Measurements from ENCODE around the gene RNF115.
"Not testable (repeated sequence)": the region's sequence is repeated elsewhere in the genome, so short reads cannot be mapped to it uniquely, and the experiment has no call there.

RNF115 gene

DNA sequence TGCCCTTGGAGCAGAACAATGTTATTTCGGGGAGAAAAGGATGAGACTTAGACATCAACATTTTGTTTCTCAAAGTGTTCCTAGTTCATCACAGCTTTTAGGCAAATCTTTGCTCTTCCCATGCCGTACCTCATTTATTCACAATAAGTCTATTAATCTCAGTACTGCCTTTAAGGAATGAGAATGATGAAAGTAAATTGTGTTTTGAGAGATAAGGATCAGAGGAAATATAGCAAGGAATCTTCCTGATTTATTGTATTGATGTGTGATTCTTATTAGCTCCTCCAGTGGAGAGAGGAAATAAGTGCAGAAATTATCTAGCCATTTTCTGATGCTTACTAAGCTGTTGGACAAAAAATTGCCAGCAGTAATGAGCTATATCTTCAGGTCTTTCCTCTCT is 2.1 kb upstream of the RNF115 start:
- DNase-seq, result no peak

- DNase-seq, result no peak
Measured at GRCh38 chr1:145824499-145824842, 576 bp upstream of the RNF115 start.

DNA sequence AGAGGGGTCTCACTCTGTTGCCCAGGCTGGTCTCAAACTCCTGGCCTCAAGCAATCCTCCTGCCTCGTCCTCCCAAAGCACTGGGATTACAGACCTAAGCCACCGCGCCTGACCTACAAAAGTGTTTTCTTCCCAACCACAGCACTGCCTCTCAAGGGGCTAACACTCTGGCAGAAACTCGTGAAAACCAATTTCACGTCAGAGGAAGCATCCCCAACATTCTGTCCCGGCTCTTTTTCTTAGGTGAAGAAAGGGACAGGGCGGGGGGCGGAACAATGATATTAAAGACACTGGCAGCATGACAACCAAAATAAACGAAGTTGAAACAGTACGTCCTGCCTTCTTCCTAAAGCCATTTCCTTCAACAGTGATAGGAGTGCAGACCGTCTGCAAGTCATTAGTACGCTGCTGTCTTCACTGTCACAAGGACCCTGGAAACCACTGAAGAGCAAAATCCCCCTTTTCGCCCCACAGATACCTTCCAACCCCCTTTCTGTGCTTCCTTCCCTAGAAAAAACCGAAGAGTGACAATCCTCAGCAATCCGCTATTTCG is 1.0 kb downstream of the RNF115 start:
- not testable (repeated sequence) for DNase-seq

GRCh38 chr1:145818095-145818494 is 5.8 kb downstream of the RNF115 start:
- not testable (repeated sequence) for DNase-seq

- DNase-seq, result not testable (repeated sequence)
Measured at GRCh38 chr1:145812977-145813810, 10.7 kb downstream of the RNF115 start.

DNA sequence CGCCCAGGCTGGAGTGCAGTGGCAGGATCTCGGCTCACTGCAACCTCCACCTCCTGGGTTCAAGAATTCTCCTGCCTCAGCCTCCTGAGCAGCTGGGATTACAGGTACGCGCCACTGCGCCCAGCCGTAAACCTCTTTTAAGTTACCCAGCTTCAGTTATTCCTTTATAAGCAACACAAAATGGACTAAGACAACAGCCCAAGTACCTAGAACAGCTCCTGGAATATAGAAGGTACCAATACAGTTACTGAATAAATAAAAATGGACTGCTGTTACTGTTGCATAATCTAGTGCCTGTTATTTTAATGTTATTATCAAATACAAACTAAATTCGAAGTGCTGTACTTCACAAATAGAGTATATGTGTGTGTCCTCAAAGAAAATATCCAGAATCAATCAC is 17.1 kb downstream of the RNF115 start:
- DNase-seq, result no peak

- DNase-seq, result no peak
Measured at GRCh38 chr1:145806408-145806807, 17.5 kb downstream of the RNF115 start.

- no peak for DNase-seq
Measured at GRCh38 chr1:145805057-145805456, 18.8 kb downstream of the RNF115 start.

- no peak for DNase-seq
Measured at GRCh38 chr1:145804235-145805045, 19.5 kb downstream of the RNF115 start.

DNA sequence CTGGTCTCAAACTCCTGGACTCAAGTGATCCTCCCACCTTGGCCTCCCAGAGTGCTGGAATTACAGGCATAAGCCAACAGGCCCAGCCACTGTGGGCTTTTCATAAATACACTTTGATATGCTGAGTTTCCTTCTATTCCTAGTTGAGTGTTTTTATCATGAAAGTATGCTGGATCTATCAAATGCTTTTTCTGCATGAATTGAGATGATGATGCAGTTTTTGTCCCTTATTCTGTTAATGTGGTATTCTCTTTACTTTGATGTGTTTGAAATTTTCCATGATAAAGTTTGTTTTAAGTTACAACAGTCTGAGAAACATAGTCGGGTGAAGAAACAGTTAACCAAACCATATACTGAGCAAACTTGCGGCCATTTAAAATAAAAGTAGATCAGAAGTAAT is 24.1 kb downstream of the RNF115 start:
- no peak for DNase-seq

DNA sequence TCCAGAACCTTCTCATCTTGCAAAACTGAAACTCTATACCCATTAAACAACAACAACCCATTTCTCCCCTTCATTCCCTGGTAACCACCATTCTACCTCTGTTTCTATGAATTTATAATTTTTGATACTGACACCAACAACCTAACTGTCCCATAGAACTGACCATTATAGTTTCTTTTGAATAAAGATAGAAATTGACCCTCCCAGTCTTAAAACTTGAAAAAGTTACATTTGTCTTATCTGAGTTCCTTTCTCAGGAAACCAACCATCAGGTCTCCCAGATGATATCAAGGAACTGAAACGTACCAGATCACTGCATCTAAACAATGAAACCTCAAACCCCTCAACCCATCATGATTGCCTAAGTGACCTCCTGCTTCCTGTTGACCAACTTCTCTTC is 27.1 kb downstream of the RNF115 start:
- DNase-seq, result no peak

DNA sequence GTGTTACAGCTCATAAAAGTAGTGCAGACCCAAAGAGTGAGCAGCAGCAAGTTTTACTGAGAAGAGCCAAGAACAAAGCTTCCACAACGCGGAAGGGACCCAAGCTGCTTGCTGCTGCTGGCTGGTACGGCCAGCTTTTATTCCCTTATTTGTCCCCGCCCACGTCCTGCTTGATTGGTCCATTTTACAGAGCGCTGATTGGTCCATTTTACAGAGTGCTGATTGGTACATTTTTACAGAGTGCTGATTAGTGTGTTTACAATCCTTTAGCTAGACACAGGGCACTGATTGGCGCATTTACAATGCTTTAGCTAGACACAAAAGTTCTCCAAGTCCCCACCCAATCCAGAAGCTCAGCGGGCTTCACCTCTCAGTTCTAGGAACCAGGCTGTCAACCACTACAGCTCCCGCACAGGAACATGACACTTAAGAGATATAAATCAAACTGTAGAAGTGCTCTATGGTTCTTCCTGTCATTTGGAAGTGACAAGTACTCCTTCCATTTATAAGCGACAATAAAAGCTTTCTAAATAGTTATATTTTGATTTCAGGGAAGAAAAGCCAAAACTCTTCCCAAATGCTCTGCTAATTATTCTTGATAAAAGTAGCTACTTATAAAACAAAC is 28.5 kb downstream of the RNF115 start:
- DNase-seq, result no peak

- no peak for DNase-seq
Measured at GRCh38 chr1:145792484-145792883, 31.4 kb downstream of the RNF115 start.

- not testable (repeated sequence) for DNase-seq
Measured at GRCh38 chr1:145791860-145792259, 32.0 kb downstream of the RNF115 start.

DNA sequence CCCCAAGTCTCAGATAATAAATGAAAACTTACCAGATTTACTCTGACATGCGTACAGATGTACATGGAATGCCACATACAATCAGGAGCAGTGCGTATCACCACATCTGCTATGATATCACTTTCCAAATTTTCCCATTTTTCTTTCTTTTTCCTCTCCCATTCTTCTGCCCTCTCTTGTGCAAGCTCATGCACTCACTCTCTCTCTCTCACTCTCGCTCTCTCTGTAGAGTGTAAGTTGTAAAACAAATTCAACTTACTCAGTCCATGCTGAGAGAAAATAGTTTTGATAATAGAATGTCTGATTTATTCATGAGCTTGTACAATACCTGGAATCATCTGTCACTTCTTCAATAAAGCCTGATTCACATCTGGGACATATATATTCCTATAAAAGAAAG is 35.3 kb downstream of the RNF115 start:
- no peak for DNase-seq

GRCh38 chr1:145786271-145786670 is 37.6 kb downstream of the RNF115 start:
- DNase-seq, result no peak

GRCh38 chr1:145785547-145785946 is 38.3 kb downstream of the RNF115 start:
- DNase-seq, result no peak

DNA sequence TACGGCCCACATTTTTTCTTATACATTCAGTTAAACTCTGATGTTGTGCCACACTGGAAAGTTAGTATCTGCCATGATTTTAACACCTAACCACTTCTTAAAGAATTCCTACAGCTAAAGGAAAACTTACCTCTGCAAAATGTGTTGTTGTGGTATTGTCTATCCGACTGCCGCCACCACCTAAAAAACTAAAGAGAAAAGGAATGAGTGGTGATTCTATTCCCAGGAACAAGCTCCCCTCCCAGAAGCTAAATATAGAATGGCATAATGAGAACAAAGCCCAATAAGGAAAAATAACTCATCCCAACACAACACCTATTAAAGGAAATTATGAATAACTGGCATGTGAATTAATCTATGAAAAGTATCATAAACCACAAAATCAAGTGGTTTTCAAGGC is 39.5 kb downstream of the RNF115 start:
- DNase-seq, result no peak

- DNase-seq, result no peak
Measured at GRCh38 chr1:145782272-145783099, 41.4 kb downstream of the RNF115 start.

GRCh38 chr1:145778146-145778540 is 45.8 kb downstream of the RNF115 start:
- no peak for DNase-seq

- DNase-seq, result no peak
Measured at GRCh38 chr1:145777357-145778145, 46.3 kb downstream of the RNF115 start.

- DNase-seq, result no peak
Measured at GRCh38 chr1:145773423-145773822, 50.5 kb downstream of the RNF115 start.
